Measurements from ENCODE around the gene FBXO17.
"Not testable (repeated sequence)": the region's sequence is repeated elsewhere in the genome, so short reads cannot be mapped to it uniquely, and the experiment has no call there.

Gene FBXO17

GRCh38 chr19:38970664-38971532 lies 4.6 kb downstream of the FBXO17 start:
- H3K4me3 ChIP-seq (ENCODE audit: low read length): no peak overlapping the region
- TF ChIP-seq, protein P1, sequence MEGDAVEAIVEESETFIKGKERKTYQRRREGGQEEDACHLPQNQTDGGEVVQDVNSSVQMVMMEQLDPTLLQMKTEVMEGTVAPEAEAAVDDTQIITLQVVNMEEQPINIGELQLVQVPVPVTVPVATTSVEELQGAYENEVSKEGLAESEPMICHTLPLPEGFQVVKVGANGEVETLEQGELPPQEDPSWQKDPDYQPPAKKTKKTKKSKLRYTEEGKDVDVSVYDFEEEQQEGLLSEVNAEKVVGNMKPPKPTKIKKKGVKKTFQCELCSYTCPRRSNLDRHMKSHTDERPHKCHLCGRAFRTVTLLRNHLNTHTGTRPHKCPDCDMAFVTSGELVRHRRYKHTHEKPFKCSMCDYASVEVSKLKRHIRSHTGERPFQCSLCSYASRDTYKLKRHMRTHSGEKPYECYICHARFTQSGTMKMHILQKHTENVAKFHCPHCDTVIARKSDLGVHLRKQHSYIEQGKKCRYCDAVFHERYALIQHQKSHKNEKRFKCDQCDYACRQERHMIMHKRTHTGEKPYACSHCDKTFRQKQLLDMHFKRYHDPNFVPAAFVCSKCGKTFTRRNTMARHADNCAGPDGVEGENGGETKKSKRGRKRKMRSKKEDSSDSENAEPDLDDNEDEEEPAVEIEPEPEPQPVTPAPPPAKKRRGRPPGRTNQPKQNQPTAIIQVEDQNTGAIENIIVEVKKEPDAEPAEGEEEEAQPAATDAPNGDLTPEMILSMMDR (IDR thresholded peaks at IDR 0.05; ENCODE audit: insufficient read depth, low read depth, low read length, missing control alignments): no peak
- DNase-seq (ENCODE audit: low read depth): peak; percentile 7

- H3K4me3 ChIP-seq (ENCODE audit: low read length); DNase-seq (ENCODE audit: low read depth): not testable (repeated sequence)
Observed at GRCh38 chr19:38966149-38966548, 9.4 kb downstream of the FBXO17 start.

DNA sequence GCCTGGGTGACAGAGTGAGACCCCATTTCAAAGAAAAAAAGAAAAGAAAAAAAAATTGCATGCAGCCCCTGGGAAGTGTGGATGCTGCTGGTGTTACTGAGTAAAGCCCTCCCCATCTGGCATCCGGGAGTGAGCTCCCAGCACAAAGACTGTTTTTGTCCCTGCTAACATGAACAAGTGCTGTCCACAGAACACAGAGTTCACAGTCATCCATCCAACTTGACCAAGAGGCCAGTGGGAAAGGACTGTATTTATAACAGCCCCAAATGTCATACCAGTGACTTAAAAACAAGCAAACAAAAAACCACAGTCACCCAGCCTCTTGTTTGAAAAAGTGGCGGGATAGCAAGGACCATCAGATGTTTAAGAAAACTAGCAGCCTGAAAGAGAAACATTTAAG lies 10.8 kb downstream of the FBXO17 start:
- TF ChIP-seq, protein P1 (IDR thresholded peaks at IDR 0.05; ENCODE audit: insufficient read depth, low read depth, low read length, missing control alignments): no peak
- DNase-seq (ENCODE audit: low read depth): no peak
- H3K4me3 ChIP-seq (ENCODE audit: low read length): no peak overlapping the region

DNA sequence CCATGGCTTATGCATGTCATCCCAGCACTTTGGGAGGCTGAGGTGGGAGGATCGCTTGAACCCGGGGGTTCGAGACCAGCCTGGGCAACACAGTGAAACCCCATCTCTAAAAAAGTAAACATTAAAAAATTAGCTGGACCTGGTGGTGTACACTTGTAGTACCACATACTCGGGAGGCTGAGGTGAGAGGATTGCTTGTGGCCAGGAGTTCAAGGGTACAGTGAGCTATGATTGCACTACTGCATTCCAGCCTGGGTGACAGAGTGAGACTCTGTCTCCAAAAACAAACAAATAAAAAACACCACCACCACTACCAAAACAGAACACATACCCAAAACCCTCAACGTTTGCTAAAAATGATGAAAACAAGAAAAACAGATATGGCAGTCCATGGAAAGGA lies 15.9 kb downstream of the FBXO17 start:
- H3K4me3 ChIP-seq (ENCODE audit: low read length): no peak overlapping the region
- no peak for DNase-seq (ENCODE audit: low read depth)
- TF ChIP-seq, protein P1 (IDR thresholded peaks at IDR 0.05; ENCODE audit: insufficient read depth, low read depth, low read length, missing control alignments): no peak

GRCh38 chr19:38958301-38958700 lies 17.2 kb downstream of the FBXO17 start:
- TF ChIP-seq, protein P1 (IDR thresholded peaks at IDR 0.05; ENCODE audit: insufficient read depth, low read depth, low read length, missing control alignments): no peak
- H3K4me3 ChIP-seq (ENCODE audit: low read length): no peak overlapping the region
- no peak for DNase-seq (ENCODE audit: low read depth)

DNA sequence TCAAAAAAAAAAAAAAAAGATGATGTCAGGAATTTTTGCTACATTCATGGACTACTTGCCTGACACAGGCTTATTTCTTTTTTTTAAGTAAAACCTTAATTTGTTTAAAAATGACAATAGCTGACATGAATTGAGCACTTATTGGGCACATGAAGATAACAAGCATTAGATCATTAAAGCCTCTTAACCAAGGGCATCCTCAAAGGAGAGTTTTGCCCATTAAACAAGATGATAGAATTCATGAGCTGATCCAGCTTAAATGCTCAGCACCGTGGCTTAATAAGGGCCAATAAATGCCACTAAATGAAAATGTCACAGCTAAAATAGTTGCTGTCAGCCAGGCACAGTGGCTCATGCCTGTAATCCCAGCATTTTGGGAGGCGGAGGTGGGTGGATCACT lies 19.3 kb downstream of the FBXO17 start:
- no peak overlapping the region for H3K4me3 ChIP-seq (ENCODE audit: low read length)
- no peak for DNase-seq (ENCODE audit: low read depth)
- TF ChIP-seq, protein P1 (IDR thresholded peaks at IDR 0.05; ENCODE audit: insufficient read depth, low read depth, low read length, missing control alignments): no peak

DNA sequence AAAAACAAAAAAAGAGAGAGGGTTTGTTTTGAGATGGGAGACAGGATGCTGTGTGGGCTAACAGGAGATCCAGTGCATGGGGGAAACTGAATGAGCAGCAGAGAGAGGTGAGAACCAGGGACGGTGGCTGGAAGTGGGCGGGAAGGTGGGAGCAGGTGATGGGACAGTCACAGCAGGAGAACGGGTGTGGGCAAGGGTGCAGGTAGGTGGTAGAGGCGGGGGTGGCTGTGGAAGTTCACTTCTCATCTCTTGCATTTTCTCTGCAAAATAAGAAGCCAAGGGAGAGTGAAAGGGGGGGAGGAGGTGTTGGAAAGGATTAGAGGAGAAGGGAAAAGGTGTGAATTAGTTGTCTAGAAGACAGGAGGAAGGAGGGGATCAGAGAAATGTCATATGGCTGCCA lies 21.9 kb downstream of the FBXO17 start:
- no peak overlapping the region for H3K4me3 ChIP-seq (ENCODE audit: low read length)
- TF ChIP-seq, protein P1 (IDR thresholded peaks at IDR 0.05; ENCODE audit: insufficient read depth, low read depth, low read length, missing control alignments): no peak
- DNase-seq (ENCODE audit: low read depth): no peak

Measured in epithelial cell of esophagus (primary cell).